Measurements from ENCODE around the gene MIB2. TPM values are rescaled to one million over a fixed set of nuclear protein-coding genes. Genes with fewer than 3 reads are reported as not detected.

MIB2 gene
- total RNA-seq, 2 experiments from 2014 or later, result 40.1 to 41.3 TPM

DNA sequence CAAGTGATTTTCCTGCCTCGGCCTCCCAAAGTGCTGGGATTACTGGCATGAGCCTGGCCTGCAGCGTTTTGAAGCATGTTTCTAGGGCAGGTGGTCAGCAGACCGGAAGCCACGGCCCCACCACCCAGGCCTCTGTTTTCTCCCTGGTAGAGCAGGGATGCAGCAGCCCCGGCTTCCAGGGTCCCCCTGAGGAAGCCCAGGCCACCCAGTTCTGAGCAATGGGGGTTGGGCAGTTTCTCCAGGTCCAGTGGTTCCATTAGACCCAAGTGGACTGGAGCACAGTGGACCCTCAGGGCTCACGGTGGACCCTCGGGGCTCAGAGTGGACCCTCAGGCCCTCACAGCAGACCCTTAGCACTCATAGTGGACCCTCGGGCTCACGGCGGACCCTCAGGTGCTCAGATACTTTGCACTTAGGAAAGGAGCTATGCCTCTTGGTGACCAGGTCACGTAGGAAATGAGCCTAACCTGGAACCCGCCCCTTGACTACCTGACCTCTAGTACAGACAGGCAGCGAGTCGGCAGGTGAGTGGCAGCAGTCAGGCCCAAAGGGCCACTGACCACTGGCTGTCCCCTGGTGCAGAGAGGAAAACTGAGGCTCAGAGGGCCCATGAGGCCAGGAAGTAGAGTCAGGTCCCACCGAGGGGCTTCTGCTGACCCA is 10.8 kb upstream of the MIB2 start:
- Mint-ChIP-seq H3K4me1 (ENCODE audit: low read depth) (peaks cover 13% of the 10 kb centered on the region), H3K27me3 (no peaks in the 10 kb centered on the region), H3K27ac (peak overlapping the region; percentile 52), H3K36me3 (ENCODE audit: low read depth) (no peaks in the 10 kb centered on the region), H3K9me3 (no peaks in the 10 kb centered on the region), H3K4me3 (no peak overlapping the region)
- DNase-seq, result no peak
- ATAC-seq, result no peak
- ChIA-PET POLR2A (interaction anchor here (1.8 to 3.0 kb wide), 2 partner anchors 9 to 25 kb away, joined by 4 to 13 read pairs; no protein-coding TSS in a partner anchor), CTCF (no interaction called here)
- TF ChIP-seq, protein P1, sequence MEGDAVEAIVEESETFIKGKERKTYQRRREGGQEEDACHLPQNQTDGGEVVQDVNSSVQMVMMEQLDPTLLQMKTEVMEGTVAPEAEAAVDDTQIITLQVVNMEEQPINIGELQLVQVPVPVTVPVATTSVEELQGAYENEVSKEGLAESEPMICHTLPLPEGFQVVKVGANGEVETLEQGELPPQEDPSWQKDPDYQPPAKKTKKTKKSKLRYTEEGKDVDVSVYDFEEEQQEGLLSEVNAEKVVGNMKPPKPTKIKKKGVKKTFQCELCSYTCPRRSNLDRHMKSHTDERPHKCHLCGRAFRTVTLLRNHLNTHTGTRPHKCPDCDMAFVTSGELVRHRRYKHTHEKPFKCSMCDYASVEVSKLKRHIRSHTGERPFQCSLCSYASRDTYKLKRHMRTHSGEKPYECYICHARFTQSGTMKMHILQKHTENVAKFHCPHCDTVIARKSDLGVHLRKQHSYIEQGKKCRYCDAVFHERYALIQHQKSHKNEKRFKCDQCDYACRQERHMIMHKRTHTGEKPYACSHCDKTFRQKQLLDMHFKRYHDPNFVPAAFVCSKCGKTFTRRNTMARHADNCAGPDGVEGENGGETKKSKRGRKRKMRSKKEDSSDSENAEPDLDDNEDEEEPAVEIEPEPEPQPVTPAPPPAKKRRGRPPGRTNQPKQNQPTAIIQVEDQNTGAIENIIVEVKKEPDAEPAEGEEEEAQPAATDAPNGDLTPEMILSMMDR (IDR thresholded peaks at IDR 0.05), result no peak
- intact Hi-C loops (cut with micrococcal nuclease), result no loop called here

DNA sequence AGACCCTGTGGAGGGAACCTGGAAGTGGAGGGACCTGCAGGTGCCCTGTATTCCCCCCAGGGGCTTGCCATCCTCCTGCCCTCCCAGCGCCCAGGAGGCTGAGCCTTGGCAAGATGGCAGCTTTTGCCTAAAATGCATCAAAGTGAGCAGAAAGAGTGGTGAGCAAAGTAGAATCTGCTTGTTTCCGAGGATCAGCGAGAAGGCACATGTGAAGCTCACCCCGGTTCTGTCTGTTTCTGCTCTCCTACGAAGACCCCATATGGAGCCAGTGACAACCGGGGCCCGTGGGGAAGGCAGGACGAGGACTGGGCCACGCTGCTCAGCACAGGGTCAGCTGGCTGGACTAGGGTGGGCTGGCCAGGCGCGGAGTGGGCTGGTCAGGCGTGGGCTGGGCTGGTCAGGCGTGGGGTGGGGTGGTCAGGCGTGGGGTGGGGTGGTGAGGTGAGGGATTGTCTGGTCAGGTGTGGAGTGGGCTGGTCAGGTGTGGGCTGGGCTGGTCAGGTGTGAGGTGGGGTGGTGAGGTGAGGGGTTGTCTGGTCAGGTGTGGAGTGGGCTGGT is 10.2 kb upstream of the MIB2 start:
- H3K36me3 Mint-ChIP-seq (ENCODE audit: low read depth), result no peaks in the 10 kb centered on the region
- no peaks in the 10 kb centered on the region for H3K9me3 Mint-ChIP-seq
- intact Hi-C loops (cut with micrococcal nuclease), result no loop called here
- no peak overlapping the region for H3K27ac Mint-ChIP-seq
- ATAC-seq (no peak), DNase-seq (no peak)
- ChIA-PET CTCF (no interaction called here), POLR2A (interaction anchor here (1.8 kb wide), 1 partner anchor 24 kb away, joined by 4 read pairs; no protein-coding TSS in a partner anchor)
- no peaks in the 10 kb centered on the region for H3K27me3 Mint-ChIP-seq
- no peak overlapping the region for H3K4me3 Mint-ChIP-seq
- TF ChIP-seq, protein P1 (IDR thresholded peaks at IDR 0.05), result no peak
- peaks cover 13% of the 10 kb centered on the region for H3K4me1 Mint-ChIP-seq (ENCODE audit: low read depth)

DNA sequence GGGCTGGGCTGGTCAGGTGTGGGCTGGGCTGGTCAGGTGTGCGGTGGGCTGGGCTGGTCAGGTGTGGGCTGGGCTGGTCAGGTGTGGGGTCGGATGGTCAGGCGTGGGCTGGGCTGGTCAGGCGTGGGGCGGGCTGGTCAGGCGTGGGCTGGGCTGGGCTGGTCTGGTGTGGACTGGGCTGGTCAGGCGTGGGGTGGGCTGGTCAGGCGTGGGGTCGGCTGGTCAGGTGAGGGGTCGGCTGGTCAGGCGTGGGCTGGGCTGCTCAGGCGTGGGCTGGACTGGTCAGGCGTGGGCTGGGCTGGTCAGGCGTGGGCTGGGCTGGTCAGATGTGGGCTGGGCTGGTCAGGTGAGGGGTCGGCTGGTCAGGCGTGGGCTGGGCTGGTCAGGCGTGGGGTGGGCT is 9.6 kb upstream of the MIB2 start:
- H3K9me3 Mint-ChIP-seq, result no peaks in the 10 kb centered on the region
- intact Hi-C loops (cut with micrococcal nuclease), result no loop called here
- ATAC-seq (no peak), DNase-seq (no peak)
- ChIA-PET POLR2A (no interaction called here), CTCF (no interaction called here)
- H3K4me3 Mint-ChIP-seq, result no peak overlapping the region
- no peaks in the 10 kb centered on the region for H3K27me3 Mint-ChIP-seq
- TF ChIP-seq, protein P1 (IDR thresholded peaks at IDR 0.05), result no peak
- no peak overlapping the region for H3K27ac Mint-ChIP-seq
- peaks cover 13% of the 10 kb centered on the region for H3K4me1 Mint-ChIP-seq (ENCODE audit: low read depth)
- H3K36me3 Mint-ChIP-seq (ENCODE audit: low read depth), result no peaks in the 10 kb centered on the region

DNA sequence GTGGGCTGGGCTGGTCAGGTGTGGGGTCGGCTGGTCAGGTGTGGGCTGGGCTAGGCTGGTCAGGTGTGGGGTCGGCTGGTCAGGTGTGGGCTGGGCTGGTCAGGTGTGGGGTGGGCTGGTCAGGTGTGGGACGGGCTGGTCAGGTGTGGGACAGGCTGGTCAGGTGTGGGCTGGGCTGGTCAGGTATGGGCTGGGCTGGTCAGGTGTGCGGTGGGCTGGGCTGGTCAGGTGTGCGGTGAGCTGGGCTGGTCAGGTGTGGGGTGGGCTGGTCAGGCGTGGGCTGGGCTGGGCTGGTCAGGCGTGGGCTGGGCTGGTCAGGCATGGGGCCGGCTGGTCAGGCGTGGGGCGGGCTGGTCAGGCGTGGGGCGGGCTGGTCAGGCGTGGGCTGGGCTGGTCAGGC is 9.1 kb upstream of the MIB2 start:
- no peaks in the 10 kb centered on the region for H3K9me3 Mint-ChIP-seq
- peaks cover 13% of the 10 kb centered on the region for H3K4me1 Mint-ChIP-seq (ENCODE audit: low read depth)
- intact Hi-C loops (cut with micrococcal nuclease), result no loop called here
- H3K27ac Mint-ChIP-seq, result no peak overlapping the region
- ATAC-seq (no peak), DNase-seq (no peak)
- ChIA-PET CTCF (interaction anchor here (0.9 kb wide), 1 partner anchor 300 kb away, joined by 3 read pairs; no protein-coding TSS in a partner anchor), POLR2A (interaction anchor here (1.1 to 1.2 kb wide), 2 partner anchors 9 to 73 kb away, joined by 3 to 5 read pairs; partner anchors contain the start of gene MIB2)
- H3K4me3 Mint-ChIP-seq, result no peak overlapping the region
- no peaks in the 10 kb centered on the region for H3K27me3 Mint-ChIP-seq
- TF ChIP-seq, protein P1 (IDR thresholded peaks at IDR 0.05), result no peak
- no peaks in the 10 kb centered on the region for H3K36me3 Mint-ChIP-seq (ENCODE audit: low read depth)

DNA sequence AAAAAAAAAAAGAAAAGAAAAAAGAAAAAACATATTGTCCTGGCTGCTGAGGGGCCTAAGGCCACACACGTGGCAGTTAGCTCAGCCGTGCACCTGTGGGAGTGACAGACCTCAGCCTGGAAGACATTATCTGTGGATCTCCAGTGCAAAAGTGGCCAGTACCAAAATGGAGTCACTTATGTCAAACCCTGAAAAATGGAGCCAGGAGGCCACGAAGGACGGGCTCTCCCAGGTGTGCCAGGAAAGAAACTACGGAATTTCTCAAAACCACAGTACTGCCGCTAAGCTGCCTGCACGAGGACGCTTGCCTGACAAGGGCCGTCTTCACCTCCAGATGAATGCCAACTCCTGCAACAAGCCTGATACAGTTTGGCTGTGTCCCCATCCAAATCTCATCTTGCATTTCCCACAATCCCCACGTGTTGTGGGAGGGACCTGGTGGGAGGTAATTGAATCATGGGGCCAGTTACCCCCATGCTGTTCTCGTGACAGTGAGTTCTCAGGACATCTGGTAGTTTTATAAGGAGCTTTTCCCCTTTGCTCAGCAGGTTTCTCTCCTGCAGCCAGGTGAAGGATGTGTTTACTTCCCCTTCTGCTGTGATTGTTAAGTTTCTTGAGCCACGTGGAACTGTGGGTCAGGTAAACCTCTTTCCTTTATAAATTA is 5.3 kb upstream of the MIB2 start:
- DNase-seq (no peak), ATAC-seq (no peak)
- Mint-ChIP-seq H3K27me3 (no peaks in the 10 kb centered on the region), H3K27ac (no peak overlapping the region), H3K9me3 (no peaks in the 10 kb centered on the region), H3K4me3 (no peak overlapping the region), H3K4me1 (ENCODE audit: low read depth) (peaks cover 30% of the 10 kb centered on the region), H3K36me3 (ENCODE audit: low read depth) (peaks cover 18% of the 10 kb centered on the region)
- TF ChIP-seq, protein P1 (IDR thresholded peaks at IDR 0.05), result no peak
- ChIA-PET POLR2A (interaction anchor here (1.2 kb wide), 1 partner anchor 12 kb away, joined by 4 read pairs; no protein-coding TSS in a partner anchor), CTCF (no interaction called here)
- intact Hi-C loops (cut with micrococcal nuclease), result no loop called here
